Sigmoid colon (tissue), 4 donors: ENCODE results near the gene NPY4R.
"Not testable (repeated sequence)": the region's sequence is repeated elsewhere in the genome, so short reads cannot be mapped to it uniquely, and the experiment has no call there.

ENCODE experiments used
- CTCF ChIP-seq, 4 experiments: fragments of 450-650 bp in 3 of 4; fragments of 200-600 bp in 1 of 4; IDR thresholded peaks; one replicate each; pipeline ENCODE4 v1.5.1; 2016 to 2019; ENCODE audit warnings: antibody characterized with exemption in 4 of 4, mild to moderate bottlenecking in 3 of 4, moderate library complexity in 2 of 4
- EP300 ChIP-seq, 4 donors: sonication (generic); formaldehyde crosslinking; IDR thresholded peaks; one replicate each; pipeline ENCODE4 v1.6.1; 2017; ENCODE audit warnings: antibody characterized with exemption in 4 of 4
- POLR2A ChIP-seq, 2 donors: fragments of 450-650 bp; IDR thresholded peaks; one replicate each; pipeline ENCODE4 v1.6.1; 2016; ENCODE audit warnings: antibody characterized with exemption in 2 of 2, mild to moderate bottlenecking in 2 of 2, moderate library complexity in 2 of 2

- not testable (repeated sequence) for TF ChIP-seq EP300, CTCF, POLR2A (IDR thresholded peaks at IDR 0.05)
These were observed 14.9 kb downstream of the NPY4R start for GRCh38 chr10:46450829-46451228.
